CD14-positive monocyte (primary cell): ENCODE measurements around the gene ATXN3. TPM values are rescaled to one million over a fixed set of nuclear protein-coding genes. Genes with fewer than 3 reads are reported as not detected.

Source experiments
- DNase-seq, 3 donors: peaks; one replicate each; pipeline ENCODE4 v3.0.0-alpha.2; 2011 to 2022
- H2AFZ ChIP-seq: 2 replicates; pipeline ENCODE4 v1.6.0; 2012; ENCODE audit warnings: mild to moderate bottlenecking, low read depth, low read length, inconsistent platforms; ENCODE audit not compliant: insufficient read depth, poor library complexity, severe bottlenecking
- H3K27ac ChIP-seq, 2 donors: 1 replicate in 1 of 2; 2 replicates in 1 of 2; pipeline ENCODE4 v1.5.1; 2012 to 2013; ENCODE audit warnings: low read length in 2 of 2, control low read depth in 1 of 2, inconsistent platforms in 1 of 2, low read depth in 1 of 2, mild to moderate bottlenecking in 1 of 2
- H3K27me3 ChIP-seq, 2 donors: one replicate each; pipeline versions ENCODE4 v1.6.0 to v1.6.1; 2011 to 2013; ENCODE audit warnings: low read length in 2 of 2; ENCODE audit not compliant: control insufficient read depth in 2 of 2, insufficient read depth in 2 of 2
- H3K36me3 ChIP-seq, 2 donors: replicated peaks in 1 of 2; 1 replicate in 1 of 2; 2 replicates in 1 of 2; pipeline versions ENCODE4 v1.5.1 to v1.6.1; 2012 to 2013; ENCODE audit warnings: low read length in 2 of 2, control low read depth in 1 of 2, inconsistent platforms in 1 of 2, mild to moderate bottlenecking in 1 of 2; ENCODE audit not compliant: insufficient read depth in 2 of 2, control insufficient read depth in 1 of 2
- H3K4me1 ChIP-seq, 2 donors: 1 replicate in 1 of 2; 2 replicates in 1 of 2; pipeline versions ENCODE4 v1.5.1 to v1.6.1; 2012 to 2013; ENCODE audit warnings: low read length in 2 of 2, control low read depth in 1 of 2, inconsistent platforms in 1 of 2, mild to moderate bottlenecking in 1 of 2, moderate library complexity in 1 of 2; ENCODE audit not compliant: insufficient read depth in 2 of 2, control insufficient read depth in 1 of 2
- H3K4me2 ChIP-seq: replicated peaks from 2 replicates; pipeline ENCODE3; 2012; ENCODE audit warnings: low read length, moderate library complexity, mild to moderate bottlenecking; ENCODE audit not compliant: poor library complexity, severe bottlenecking; ENCODE audit errors: extremely low read depth
- H3K4me3 ChIP-seq, 3 experiments: fragments of 200-600 bp in 1 of 3; sonication (generic) in 1 of 3; replicated peaks in 1 of 3; 1 replicate in 2 of 3; 2 replicates in 1 of 3; pipeline ENCODE4 v1.5.1; 2011 to 2013; ENCODE audit warnings: low read length in 3 of 3, mild to moderate bottlenecking in 3 of 3, control low read depth in 2 of 3, low read depth in 2 of 3, inconsistent platforms in 1 of 3, moderate library complexity in 1 of 3
- H3K79me2 ChIP-seq: 2 replicates; pipeline ENCODE4 v1.6.0; 2012; ENCODE audit warnings: mild to moderate bottlenecking, control low read depth, inconsistent platforms, low read length, moderate library complexity; ENCODE audit not compliant: insufficient read depth
- H3K9ac ChIP-seq: 2 replicates; pipeline ENCODE4 v1.6.0; 2017; ENCODE audit warnings: low read length, mild to moderate bottlenecking; ENCODE audit not compliant: insufficient read depth, poor library complexity, severe bottlenecking
- H3K9me3 ChIP-seq, 2 donors: replicated peaks in 1 of 2; 1 replicate in 1 of 2; 2 replicates in 1 of 2; pipeline versions ENCODE4 v1.5.1 to v1.6.1; 2012 to 2013; ENCODE audit warnings: low read length in 2 of 2, control low read depth in 1 of 2; ENCODE audit not compliant: control insufficient read depth in 1 of 2, insufficient read depth in 1 of 2
- H4K20me1 ChIP-seq: 2 replicates; pipeline ENCODE4 v1.6.0; 2012; ENCODE audit warnings: mild to moderate bottlenecking, low read length, control low read depth, moderate library complexity; ENCODE audit not compliant: insufficient read depth
- H3K27ac Mint-ChIP-seq, 7 donors: one replicate each; pipeline ENCODE4 v1.8.0; 2020; ENCODE audit warnings: mild to moderate bottlenecking in 7 of 7, mixed read lengths in 7 of 7, moderate library complexity in 6 of 7, inconsistent platforms in 2 of 7
- H3K27me3 Mint-ChIP-seq, 3 donors: one replicate each; pipeline ENCODE4 v1.8.0; 2021 to 2022; ENCODE audit warnings: low read depth in 3 of 3, mild to moderate bottlenecking in 3 of 3, mixed read lengths in 3 of 3, moderate library complexity in 3 of 3, inconsistent platforms in 1 of 3
- H3K36me3 Mint-ChIP-seq, 2 donors: one replicate each; pipeline ENCODE4 v1.8.0; 2020; ENCODE audit warnings: mixed read lengths in 2 of 2, inconsistent platforms in 1 of 2, mild to moderate bottlenecking in 1 of 2
- H3K4me1 Mint-ChIP-seq: one replicate; pipeline ENCODE4 v1.8.0; 2020; ENCODE audit warnings: mild to moderate bottlenecking, mixed read lengths
- H3K4me3 Mint-ChIP-seq, 2 donors: one replicate each; pipeline ENCODE4 v1.8.0; 2020; ENCODE audit warnings: mild to moderate bottlenecking in 2 of 2, mixed read lengths in 2 of 2, moderate library complexity in 1 of 2
- H3K9me3 Mint-ChIP-seq, 7 donors: one replicate each; pipeline ENCODE4 v1.8.0; 2020 to 2022; ENCODE audit warnings: mixed read lengths in 7 of 7, mild to moderate bottlenecking in 6 of 7, moderate library complexity in 6 of 7, inconsistent platforms in 2 of 7
- WGBS: methylation state at CpG from one replicate; pipeline ENCODE4 v1.1.5; 2013; ENCODE audit warnings: missing lambda C conversion rate; ENCODE audit not compliant: insufficient coverage; 5-methylcytosine and 5-hydroxymethylcytosine counted together
- intact Hi-C, 2 donors: fragments of 100-400 bp; cut with micrococcal nuclease; formaldehyde crosslinking; loops; one replicate each; pipeline versions ENCODE4 v1.15.0 to v1.15.1; 2023
- polyA plus RNA-seq, 3 donors: library from polyadenylated mRNA; depleted of rRNA in 1 of 3; unstranded in 2 of 3; stranded (reverse) in 1 of 3; fragments of 300-500 nt in 2 of 3; fragments of >200 nt in 1 of 3; fragmentation: Illumina TruSeq in 2 of 3; gene quantifications; 1 replicate in 2 of 3; 2 replicates in 1 of 3; pipeline ENCODE4 v1.2.3, GENCODE V29; 2012 to 2021
- TF ChIP-seq, protein P1 (sequence below): fragments of 200-600 bp; IDR thresholded peaks from one replicate; pipeline ENCODE4 v1.8.0; 2022; ENCODE audit warnings: antibody characterized with exemption, mild to moderate bottlenecking

The ATXN3 gene
- polyA plus RNA-seq, 3 donors: 17.7 to 24.0 (median 18.5) TPM

DNA sequence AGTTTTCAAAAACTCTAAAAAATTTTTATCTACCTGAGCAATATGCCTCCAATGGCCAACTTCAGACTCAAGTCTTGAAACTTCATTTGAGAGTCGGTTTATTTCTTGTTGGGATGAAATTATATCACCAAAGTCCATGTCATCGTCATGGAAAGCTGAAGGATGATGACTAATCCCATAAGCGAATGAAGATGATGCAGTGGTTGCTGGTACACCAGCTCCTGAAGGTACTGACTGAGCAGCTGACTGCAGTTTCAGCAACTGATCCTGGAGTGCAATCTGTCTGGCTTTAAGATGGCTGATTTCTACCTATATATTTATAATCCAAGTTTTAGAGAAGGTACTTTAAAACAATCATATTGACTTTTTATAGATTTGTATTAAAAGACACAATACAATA is 84.9 kb downstream of the ATXN3 start:
- H3K4me3 ChIP-seq: no peak overlapping the region
- TF ChIP-seq, protein P1, sequence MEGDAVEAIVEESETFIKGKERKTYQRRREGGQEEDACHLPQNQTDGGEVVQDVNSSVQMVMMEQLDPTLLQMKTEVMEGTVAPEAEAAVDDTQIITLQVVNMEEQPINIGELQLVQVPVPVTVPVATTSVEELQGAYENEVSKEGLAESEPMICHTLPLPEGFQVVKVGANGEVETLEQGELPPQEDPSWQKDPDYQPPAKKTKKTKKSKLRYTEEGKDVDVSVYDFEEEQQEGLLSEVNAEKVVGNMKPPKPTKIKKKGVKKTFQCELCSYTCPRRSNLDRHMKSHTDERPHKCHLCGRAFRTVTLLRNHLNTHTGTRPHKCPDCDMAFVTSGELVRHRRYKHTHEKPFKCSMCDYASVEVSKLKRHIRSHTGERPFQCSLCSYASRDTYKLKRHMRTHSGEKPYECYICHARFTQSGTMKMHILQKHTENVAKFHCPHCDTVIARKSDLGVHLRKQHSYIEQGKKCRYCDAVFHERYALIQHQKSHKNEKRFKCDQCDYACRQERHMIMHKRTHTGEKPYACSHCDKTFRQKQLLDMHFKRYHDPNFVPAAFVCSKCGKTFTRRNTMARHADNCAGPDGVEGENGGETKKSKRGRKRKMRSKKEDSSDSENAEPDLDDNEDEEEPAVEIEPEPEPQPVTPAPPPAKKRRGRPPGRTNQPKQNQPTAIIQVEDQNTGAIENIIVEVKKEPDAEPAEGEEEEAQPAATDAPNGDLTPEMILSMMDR: no peak
- H3K4me3 Mint-ChIP-seq: no peak overlapping the region
- no peak overlapping the region for H3K27ac Mint-ChIP-seq
- peaks cover 0 to under 1% (median 0%) of the 10 kb centered on the region in 7 donors for H3K9me3 Mint-ChIP-seq
- peaks cover 70 to 93% of the 10 kb centered on the region in 2 donors for H3K36me3 ChIP-seq
- H3K36me3 Mint-ChIP-seq: peaks cover 48 to 74% of the 10 kb centered on the region in 2 donors
- no peaks in the 10 kb centered on the region for H3K9me3 ChIP-seq
- H4K20me1 ChIP-seq: peaks cover 15% of the 10 kb centered on the region
- no peak for DNase-seq
- H3K4me1 Mint-ChIP-seq: peaks cover under 1% of the 10 kb centered on the region
- no peak overlapping the region for H3K9ac ChIP-seq
- H2AFZ ChIP-seq: no peak overlapping the region
- WGBS: 90% methylated on average over 2 of the region's 3 CpGs
- intact Hi-C loops: no loop called here
- no peaks in the 10 kb centered on the region for H3K4me1 ChIP-seq
- H3K27me3 ChIP-seq: no peaks in the 10 kb centered on the region
- no peaks in the 10 kb centered on the region for H3K27me3 Mint-ChIP-seq
- peaks cover 6% of the 10 kb centered on the region for H3K79me2 ChIP-seq
- no peak overlapping the region for H3K27ac ChIP-seq
- no peak overlapping the region for H3K4me2 ChIP-seq

DNA sequence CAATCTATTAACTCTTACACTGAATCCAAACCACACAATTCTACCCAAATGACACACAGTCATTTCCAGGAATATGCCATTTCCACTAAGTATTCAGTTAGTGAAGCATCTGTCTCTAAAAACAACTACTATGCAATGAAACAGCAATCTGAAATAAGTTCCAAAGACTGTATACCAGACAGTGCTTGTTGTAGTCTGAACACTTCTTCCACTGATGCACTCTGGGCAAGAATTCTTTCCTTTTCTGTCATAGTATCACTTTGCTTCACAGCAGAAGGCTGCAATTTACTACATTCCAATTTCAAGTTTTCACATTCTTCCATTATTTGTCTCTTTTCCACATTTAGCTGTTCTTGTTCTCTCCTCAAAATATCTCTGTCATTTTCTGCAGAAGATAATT is 92.3 kb downstream of the ATXN3 start:
- H3K9me3 Mint-ChIP-seq: peaks cover 0 to 1% (median 0%) of the 10 kb centered on the region in 7 donors
- intact Hi-C loops: no loop called here
- H4K20me1 ChIP-seq: no peaks in the 10 kb centered on the region
- H3K9ac ChIP-seq: no peak overlapping the region
- no peak overlapping the region for H3K4me3 ChIP-seq
- no peaks in the 10 kb centered on the region for H3K27me3 ChIP-seq
- no peak overlapping the region for H2AFZ ChIP-seq
- peaks cover 2% of the 10 kb centered on the region for H3K79me2 ChIP-seq
- no peaks in the 10 kb centered on the region for H3K9me3 ChIP-seq
- H3K27me3 Mint-ChIP-seq: no peaks in the 10 kb centered on the region
- no peaks in the 10 kb centered on the region for H3K4me1 Mint-ChIP-seq
- H3K27ac ChIP-seq: no peak overlapping the region
- H3K4me3 Mint-ChIP-seq: no peak overlapping the region
- peaks cover 58 to 87% of the 10 kb centered on the region in 2 donors for H3K36me3 Mint-ChIP-seq
- no peaks in the 10 kb centered on the region for H3K4me1 ChIP-seq
- H3K4me2 ChIP-seq: no peak overlapping the region
- H3K27ac Mint-ChIP-seq: no peak overlapping the region
- TF ChIP-seq, protein P1: no peak
- DNase-seq: no peak
- peaks cover 85 to 96% of the 10 kb centered on the region in 2 donors for H3K36me3 ChIP-seq
